Measurements from ENCODE around the gene NCKAP1. TPM values are rescaled to one million over a fixed set of nuclear protein-coding genes. Genes with fewer than 3 reads are reported as not detected.

NCKAP1 gene
- total RNA-seq, 1 donor from 2014 or later: 55.7 TPM

GRCh38 chr2:183027443-183027842 is 10.8 kb downstream of the NCKAP1 start:
- no peak for DNase-seq (ENCODE audit: low spot score in 2 of 2)
- H3K27ac ChIP-seq: no peak overlapping the region
- no peaks in the 10 kb centered on the region for H3K9me3 ChIP-seq
- intact Hi-C loops (cut with DNase I): no loop called here
- H3K27me3 ChIP-seq: no peaks in the 10 kb centered on the region
- no peak for TF ChIP-seq CTCF (IDR thresholded peaks at IDR 0.05)
- H3K4me1 ChIP-seq: peaks cover 8 to 38% of the 10 kb centered on the region in 2 donors
- no peak overlapping the region for H3K4me3 ChIP-seq
- H3K36me3 ChIP-seq: no peaks in the 10 kb centered on the region

GRCh38 chr2:183026424-183026823 is 11.8 kb downstream of the NCKAP1 start:
- no peak for DNase-seq (ENCODE audit: low spot score in 2 of 2)
- TF ChIP-seq CTCF (IDR thresholded peaks at IDR 0.05): no peak
- intact Hi-C loops (cut with DNase I): no loop called here
- Histone ChIP-seq H3K36me3 (peaks cover 0 to 2% of the 10 kb centered on the region in 2 donors), H3K9me3 (no peaks in the 10 kb centered on the region), H3K4me1 (peaks cover 8 to 34% of the 10 kb centered on the region in 2 donors), H3K4me3 (no peak overlapping the region), H3K27me3 (no peaks in the 10 kb centered on the region), H3K27ac (no peak overlapping the region)

GRCh38 chr2:183025993-183026392 is 12.3 kb downstream of the NCKAP1 start:
- DNase-seq (ENCODE audit: low spot score in 2 of 2): no peak
- Histone ChIP-seq H3K27me3 (no peaks in the 10 kb centered on the region), H3K9me3 (no peaks in the 10 kb centered on the region), H3K36me3 (peaks cover 0 to 6% of the 10 kb centered on the region in 2 donors), H3K4me1 (peaks cover 8 to 34% of the 10 kb centered on the region in 2 donors), H3K27ac (no peak overlapping the region), H3K4me3 (no peak overlapping the region)
- intact Hi-C loops (cut with DNase I): no loop called here
- no peak for TF ChIP-seq CTCF (IDR thresholded peaks at IDR 0.05)

- intact Hi-C loops (cut with DNase I): no loop called here
- no peaks in the 10 kb centered on the region for H3K27me3 ChIP-seq
- H3K27ac ChIP-seq: no peak overlapping the region
- no peaks in the 10 kb centered on the region for H3K9me3 ChIP-seq
- H3K4me1 ChIP-seq: peaks cover 3 to 20% of the 10 kb centered on the region in 2 donors
- no peak for TF ChIP-seq CTCF (IDR thresholded peaks at IDR 0.05)
- H3K4me3 ChIP-seq: no peak overlapping the region
- peaks cover 0 to 9% of the 10 kb centered on the region in 2 donors for H3K36me3 ChIP-seq
- no peak for DNase-seq (ENCODE audit: low spot score in 2 of 2)
Observed at GRCh38 chr2:183024339-183025095, 13.7 kb downstream of the NCKAP1 start.

GRCh38 chr2:183022711-183023110 is 15.5 kb downstream of the NCKAP1 start:
- no peak for DNase-seq (ENCODE audit: low spot score in 2 of 2)
- Histone ChIP-seq H3K4me1 (peaks cover 3 to 11% of the 10 kb centered on the region in 2 donors), H3K27ac (no peak overlapping the region), H3K4me3 (no peak overlapping the region), H3K36me3 (peaks cover 0 to 9% of the 10 kb centered on the region in 2 donors), H3K9me3 (no peaks in the 10 kb centered on the region), H3K27me3 (no peaks in the 10 kb centered on the region)
- intact Hi-C loops (cut with DNase I): no loop called here
- no peak for TF ChIP-seq CTCF (IDR thresholded peaks at IDR 0.05)
